Measurements from ENCODE around the gene DOCK7. TPM values are rescaled to one million over a fixed set of nuclear protein-coding genes. Genes with fewer than 3 reads are reported as not detected.
A peak's percentile ranks its signal among the peaks of the same experiment; 100 is the strongest.
"Not testable (repeated sequence)": the region's sequence is repeated elsewhere in the genome, so short reads cannot be mapped to it uniquely, and the experiment has no call there.

Gene DOCK7, protein sequence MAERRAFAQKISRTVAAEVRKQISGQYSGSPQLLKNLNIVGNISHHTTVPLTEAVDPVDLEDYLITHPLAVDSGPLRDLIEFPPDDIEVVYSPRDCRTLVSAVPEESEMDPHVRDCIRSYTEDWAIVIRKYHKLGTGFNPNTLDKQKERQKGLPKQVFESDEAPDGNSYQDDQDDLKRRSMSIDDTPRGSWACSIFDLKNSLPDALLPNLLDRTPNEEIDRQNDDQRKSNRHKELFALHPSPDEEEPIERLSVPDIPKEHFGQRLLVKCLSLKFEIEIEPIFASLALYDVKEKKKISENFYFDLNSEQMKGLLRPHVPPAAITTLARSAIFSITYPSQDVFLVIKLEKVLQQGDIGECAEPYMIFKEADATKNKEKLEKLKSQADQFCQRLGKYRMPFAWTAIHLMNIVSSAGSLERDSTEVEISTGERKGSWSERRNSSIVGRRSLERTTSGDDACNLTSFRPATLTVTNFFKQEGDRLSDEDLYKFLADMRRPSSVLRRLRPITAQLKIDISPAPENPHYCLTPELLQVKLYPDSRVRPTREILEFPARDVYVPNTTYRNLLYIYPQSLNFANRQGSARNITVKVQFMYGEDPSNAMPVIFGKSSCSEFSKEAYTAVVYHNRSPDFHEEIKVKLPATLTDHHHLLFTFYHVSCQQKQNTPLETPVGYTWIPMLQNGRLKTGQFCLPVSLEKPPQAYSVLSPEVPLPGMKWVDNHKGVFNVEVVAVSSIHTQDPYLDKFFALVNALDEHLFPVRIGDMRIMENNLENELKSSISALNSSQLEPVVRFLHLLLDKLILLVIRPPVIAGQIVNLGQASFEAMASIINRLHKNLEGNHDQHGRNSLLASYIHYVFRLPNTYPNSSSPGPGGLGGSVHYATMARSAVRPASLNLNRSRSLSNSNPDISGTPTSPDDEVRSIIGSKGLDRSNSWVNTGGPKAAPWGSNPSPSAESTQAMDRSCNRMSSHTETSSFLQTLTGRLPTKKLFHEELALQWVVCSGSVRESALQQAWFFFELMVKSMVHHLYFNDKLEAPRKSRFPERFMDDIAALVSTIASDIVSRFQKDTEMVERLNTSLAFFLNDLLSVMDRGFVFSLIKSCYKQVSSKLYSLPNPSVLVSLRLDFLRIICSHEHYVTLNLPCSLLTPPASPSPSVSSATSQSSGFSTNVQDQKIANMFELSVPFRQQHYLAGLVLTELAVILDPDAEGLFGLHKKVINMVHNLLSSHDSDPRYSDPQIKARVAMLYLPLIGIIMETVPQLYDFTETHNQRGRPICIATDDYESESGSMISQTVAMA (N-terminal part only)
- total RNA-seq, result 172 TPM

DNA sequence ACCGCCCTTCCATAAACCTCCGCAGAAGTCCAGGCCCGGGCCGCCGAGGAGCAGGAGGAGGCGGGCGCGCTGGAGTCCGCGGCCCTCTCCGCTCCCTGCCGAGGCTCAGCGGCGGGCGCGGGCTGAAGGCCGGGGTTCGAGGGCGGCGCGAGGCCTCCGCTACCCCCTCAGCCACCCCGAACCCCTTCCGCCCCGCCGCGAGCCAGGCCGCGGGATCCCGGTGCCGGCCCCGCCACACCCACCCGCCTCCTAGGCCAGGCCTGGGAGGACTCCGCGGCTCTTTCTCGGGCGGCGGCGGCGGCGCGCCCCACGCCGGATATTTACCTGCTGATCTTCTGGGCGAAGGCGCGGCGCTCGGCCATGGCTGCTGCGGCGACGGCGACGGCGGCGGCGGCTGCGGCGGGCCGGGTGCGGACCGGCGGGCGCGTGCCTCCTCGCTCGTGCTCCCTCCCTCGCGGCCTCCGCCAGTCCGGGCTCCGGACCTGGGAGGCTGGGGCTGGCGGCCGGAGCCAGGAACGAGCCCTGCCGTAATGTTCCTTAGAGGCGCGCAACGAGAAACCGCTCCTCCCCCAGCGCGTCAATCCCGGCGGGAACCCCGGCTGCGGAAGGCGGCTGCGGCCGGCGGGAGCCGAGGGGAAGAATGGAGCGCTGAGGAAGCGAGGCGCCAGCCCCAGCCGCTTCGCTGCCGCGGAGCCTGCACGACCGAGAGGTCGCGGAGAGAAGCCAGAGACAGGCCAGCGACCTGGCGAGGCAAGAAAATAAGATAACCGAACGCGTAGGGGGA is at the start of gene DOCK7:
Gene DOCK7 (minus strand): TSS at position 484 of the 784 bp plus-strand sequence. CDS start 122 bp downstream, at position 362.
- DNase-seq (ENCODE audit: low spot score in 2 of 2) (peak; percentile 78), FAIRE-seq (no peak)

DNA sequence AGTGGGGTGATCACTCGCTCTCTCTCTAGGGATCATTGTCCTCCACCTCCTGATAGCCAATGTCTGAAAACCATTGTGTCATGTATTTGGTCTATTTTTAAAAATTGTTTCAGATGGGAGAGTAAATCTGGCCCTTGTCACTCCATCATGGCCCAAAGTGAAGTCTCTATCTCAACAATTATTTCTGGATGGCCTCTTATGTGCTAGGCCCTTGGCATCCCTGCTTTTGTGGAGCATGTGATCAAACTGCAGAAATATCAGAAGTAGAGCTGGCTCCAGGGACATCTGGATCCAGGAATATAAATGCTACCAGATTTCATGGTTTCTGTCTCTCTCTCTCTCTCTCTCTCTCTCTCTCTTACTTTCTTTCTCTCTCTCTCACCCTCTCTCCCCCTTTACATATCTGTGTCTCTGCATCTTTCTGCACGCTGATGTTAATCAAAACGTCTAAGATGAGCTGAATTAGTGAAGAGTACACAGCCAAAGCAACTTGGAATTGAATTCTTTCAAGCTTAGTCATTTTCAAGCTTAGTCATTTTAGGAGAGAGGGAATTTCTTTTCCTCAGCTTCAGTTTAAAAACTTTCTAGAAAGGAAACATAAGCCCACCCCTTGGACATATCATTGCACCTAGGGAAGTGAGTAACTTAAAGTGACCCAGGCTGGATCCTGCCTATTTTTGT is 47.4 kb upstream of the DOCK7 start:
- no peak for FAIRE-seq
- DNase-seq (ENCODE audit: low spot score in 2 of 2), result no peak

DNA sequence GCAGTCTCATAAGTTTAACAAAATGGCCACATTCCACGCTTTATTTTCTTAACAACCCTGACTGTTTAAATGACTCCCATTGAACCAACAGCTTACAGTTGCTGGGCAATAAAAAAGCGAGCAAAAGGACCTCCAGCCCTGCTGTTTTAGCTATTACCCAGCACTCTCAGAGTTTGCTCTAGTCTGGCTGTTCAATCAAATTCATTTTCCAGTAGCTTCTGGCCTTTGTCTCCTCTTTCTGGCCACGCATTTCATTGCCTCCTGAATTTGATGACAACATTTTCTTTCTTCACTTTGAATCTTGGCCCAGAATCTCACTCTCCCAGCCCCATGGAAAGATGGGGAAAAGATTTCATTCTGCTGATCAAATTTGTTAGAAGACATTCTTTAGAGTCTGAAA is 44.1 kb upstream of the DOCK7 start:
- no peak for FAIRE-seq
- DNase-seq (ENCODE audit: low spot score in 2 of 2), result no peak

DNA sequence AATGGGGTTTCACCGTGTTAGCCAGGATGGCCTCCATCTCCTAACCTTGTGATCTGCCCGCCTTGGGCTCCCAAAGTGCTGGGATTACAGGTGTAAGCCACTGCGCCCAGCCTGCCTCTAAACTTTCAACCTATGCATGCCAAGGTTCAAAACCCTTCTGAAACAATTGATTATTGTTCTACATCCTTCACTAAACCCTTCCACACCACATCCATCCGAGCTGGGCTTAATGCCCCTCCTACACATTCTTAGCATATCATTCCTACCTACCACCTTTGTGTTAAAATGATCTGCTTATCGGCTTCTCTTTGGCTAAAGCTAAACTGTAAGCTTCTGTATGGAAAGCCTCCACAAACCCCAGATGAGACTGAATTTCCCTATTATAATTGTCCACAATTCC is 40.8 kb upstream of the DOCK7 start:
- DNase-seq (ENCODE audit: low spot score in 2 of 2), result no peak
- FAIRE-seq, result no peak

DNA sequence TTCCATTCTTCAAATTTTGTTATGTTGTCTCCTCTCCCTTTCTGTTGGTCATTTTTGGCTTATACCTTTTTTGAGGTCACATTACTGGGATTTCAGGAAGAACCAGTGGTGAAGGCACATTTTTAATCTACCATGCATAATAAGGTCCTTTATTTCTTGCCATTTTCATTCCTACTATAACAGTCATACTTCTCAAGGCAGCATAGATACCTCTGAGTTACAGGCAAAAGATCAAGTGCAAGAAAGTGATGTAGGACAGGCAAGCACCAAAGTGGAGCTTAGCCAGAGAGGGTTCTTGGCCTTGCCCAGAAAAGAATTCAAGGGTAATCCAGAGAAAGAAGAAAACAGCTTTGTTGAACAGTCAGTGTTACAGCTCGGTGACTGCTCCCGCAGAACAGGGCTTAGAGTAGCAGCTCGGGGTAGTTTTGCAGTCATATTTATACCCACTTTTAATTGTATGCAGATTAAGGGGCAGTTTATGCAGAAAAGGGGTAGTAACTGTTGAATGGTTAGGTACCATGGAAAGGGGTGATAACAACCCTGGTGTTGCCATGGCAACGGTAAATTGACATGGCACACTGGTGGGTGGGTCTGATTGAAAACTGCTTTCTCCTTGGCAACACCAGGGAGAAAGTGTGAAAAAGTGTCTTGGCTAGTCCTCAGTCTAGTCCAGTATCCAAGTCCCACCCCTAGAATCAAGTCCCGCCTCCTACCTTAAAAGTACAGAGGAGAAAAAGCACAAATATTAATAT is 39.6 kb upstream of the DOCK7 start:
- DNase-seq (ENCODE audit: low spot score in 2 of 2) (no peak), FAIRE-seq (no peak)

DNA sequence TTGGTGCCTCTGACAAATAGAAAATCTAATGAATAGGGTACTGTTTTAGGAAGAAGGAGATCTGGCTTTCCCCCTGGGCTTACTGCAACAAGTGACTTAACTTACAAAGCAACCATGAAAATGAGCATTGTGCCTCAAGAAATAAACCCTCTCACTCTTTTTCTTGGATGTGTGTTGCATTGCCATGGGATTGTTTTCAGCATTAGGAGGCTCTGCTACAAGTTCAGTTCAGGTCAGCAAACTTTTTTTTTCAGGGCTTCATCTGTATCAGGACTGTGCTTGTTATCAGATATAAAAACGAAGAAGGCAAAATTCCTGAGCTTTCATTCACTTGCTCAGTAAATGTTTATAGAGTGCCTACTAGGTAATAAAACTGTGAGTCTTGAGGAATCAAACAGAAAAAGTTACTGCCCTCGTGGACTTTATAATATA is 37.8 kb upstream of the DOCK7 start:
- FAIRE-seq (no peak), DNase-seq (ENCODE audit: low spot score in 2 of 2) (no peak)

DNA sequence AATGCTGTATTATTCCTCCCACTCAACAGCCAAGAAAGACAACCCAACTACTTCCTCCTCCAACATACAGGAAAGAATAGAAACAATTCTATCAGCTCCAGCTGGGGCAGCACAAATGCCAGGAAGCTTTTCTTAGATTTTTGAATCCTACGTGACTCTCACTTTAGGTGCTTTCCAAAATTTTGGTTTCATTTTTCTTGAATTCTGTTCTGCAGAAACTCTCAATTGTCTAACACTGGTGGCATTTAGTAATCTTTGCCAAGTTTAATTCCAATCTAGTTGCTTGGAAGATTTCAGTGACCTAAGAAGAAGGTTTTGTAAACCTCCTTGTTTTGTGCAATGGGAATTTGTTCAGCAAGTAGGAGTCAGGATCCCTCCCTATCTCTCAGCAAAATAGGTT is 37.1 kb upstream of the DOCK7 start:
- peak in 1 of 2 donors; percentile 20 for DNase-seq (ENCODE audit: low spot score in 2 of 2)
- no peak for FAIRE-seq

DNA sequence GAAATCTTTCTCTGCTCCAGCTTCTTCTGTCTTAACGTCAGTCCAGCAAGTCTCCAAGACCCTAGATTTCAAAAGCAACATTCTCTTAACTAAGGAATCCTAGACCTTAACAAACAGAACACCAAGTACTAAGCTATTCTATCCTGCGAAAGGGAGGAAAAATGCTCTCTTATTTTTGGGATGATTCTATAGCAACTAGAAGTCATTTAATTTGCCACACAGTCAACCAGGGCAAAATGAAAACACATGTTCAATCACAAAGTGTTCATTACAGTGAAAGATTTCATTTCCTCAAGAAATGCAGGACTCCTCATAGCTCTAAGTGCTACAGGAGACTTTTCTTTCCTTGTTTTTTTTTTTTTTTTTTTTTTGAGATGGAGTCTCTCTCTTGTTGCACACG is 36.2 kb upstream of the DOCK7 start:
- DNase-seq (ENCODE audit: low spot score in 2 of 2), result no peak
- FAIRE-seq, result no peak

DNA sequence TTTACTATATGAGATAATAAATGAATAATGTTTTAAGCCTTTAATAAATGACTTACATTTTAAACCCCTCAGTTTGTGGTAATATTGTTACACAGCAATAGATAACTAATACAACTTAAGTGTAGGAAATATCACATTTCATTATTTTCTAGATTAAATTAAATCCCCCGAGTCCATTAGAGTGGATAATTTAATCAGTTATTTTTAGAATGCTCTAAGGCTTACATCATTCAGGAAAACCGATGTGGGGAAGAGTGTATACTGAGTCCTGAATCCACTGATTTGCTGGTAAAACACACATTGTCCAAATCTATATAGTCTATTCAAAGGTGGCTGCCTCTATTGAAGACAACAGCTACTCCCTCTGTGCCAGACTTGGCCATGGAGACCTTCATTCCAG is 35.7 kb upstream of the DOCK7 start:
- DNase-seq (ENCODE audit: low spot score in 2 of 2), result no peak

DNA sequence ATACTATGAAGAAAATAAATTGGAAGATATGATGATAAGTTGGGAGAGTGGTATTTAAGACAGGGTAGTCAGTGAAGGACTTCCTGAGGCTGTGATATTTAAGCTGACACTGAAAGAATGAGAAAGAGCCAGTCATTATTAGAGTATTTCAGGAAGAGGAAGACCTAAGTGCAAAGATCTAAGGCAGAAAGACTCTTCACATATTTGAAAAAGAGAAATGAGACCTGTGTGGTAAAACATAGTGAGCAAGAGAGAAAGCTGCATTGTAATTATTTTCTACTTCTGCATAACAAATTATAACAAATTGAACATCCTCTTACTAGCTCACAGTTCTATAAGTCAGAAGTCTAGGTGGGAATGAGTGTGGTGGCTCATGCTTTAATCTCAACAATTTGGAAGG is 34.6 kb upstream of the DOCK7 start:
- DNase-seq (ENCODE audit: low spot score in 2 of 2) (no peak), FAIRE-seq (no peak)

More for the DNA sequence above, 35.7 kb upstream of the DOCK7 start:
- FAIRE-seq, result no peak

DNA sequence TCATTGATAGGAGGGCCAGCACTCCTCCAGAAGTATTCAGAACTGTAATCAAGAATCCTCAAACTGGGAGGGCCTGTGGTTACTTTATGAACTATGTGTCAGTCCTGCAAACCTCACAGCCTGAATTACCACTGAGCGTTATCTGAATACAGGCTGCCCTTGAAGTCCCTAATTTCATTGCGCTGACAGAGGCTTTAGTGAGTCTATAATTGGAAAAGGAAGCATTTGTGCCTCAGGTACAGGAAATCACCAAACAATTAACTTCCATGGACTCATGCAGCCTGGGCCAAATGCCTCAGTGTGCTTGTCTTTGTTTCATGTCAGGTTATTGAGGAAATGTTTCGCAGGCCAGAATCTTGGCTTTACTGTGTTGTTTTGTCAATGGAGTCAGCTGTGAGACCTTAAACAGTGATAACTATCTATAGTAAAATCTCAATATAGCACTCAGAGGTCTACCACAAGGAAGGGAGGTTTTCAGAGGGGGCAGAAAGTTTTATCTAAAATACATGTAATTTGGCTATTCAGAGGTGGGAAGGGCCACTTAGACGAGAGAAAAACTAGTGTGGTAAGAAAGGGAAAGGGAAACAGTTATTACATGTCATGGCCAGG is 32.9 kb upstream of the DOCK7 start:
- FAIRE-seq (no peak), DNase-seq (ENCODE audit: low spot score in 2 of 2) (no peak)

DNA sequence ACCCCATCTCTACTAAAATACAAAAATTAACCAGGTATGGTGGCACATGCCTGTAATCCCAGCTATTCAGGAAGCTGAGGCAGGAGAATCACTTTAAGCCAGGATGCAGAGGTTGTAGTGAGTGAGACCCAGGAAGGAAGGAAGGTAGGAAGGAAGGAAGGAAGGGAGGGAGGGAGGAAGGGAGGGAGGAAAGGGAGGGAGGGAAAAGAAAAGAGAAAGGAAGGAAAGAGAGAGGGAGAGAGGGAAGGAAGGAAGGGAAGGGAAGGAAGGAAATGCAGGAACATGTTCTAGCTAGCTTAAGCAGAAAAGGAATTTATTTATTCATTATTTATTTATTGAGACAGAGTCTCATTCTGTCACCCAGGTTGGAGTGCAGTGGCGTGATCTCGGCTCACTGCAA is 30.2 kb upstream of the DOCK7 start:
- not testable (repeated sequence) for FAIRE-seq; DNase-seq (ENCODE audit: low spot score in 2 of 2)

DNA sequence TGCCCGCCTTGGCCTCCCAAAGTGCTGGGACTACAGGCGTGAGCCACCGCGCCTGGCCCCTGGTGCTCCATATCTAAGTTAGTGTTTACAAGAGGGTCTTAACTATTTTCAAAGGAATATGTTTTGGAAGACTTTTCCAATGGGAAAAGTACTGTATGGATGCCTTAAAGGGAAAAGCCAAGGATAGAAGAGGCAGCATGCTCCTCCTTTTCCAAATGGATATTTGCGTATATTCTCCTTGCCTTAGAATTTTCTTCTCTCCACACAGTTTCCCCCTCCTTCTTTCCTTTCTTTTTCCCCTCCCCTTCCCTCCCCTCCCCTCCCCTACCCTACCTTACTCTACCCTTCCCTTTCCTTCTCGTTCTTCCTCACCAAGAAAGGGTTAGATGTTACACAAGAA is 29.3 kb upstream of the DOCK7 start:
- FAIRE-seq (no peak), DNase-seq (ENCODE audit: low spot score in 2 of 2) (no peak)

DNA sequence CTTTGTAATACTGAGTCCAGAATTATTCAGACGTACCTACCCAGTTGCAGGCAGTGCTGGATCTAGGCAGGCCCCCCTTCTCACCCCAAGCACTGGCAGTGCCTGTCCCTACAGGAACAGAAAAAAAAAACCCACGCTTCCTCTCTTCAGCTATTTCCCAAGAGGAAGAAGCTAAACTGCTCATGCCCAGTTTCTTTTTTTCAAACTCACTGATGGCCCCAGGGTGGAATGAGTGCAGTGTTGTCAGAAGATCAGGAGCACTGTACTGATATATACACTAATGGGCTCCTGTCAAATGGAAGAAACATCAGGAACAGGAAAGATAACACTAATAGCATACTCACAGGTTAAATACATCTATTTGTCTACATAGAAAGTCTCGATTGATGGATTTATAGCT is 28.2 kb upstream of the DOCK7 start:
- DNase-seq (ENCODE audit: low spot score in 2 of 2), result no peak

DNA sequence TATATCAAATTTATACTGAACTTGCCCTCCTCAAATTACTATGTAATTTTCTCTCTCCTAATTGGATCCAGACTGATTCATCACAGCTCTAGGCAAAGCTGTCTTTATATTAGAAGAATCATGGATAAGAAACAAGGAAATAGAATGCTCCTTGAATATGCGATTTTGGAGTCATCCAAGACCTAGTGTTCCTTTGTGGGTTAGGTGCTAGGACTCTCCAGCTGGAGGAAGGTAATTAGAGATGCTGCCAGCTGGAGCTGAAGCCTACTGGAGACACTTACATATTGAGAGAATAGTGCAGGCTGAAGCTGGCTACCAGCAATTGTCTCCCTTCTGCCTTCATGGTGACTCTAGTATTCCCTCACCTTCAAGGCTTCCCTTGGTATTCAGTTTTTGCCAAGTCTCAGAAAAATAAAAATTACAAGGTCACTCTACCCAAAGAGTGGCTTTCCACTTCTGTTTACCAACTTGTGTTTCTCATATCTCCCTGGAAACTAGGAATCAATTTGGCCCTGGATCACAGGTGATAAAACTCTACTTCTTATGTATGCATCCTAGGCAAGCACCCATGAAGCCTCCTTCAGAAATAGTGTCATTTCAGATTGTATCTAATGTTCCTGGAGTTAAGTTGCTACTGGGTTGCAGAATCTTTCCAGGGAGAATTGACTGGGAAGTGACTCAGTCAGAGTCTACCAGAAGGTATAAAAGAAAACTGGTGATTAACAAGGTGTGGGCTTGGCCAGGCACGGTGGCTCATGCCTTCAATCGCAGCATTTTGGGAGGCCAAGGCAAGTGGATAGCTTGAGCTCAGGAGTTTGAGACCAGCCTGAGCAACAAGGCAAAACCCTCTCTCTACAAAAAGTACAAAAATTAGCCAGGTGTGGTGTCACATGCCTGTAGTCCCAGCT is 24.4 kb upstream of the DOCK7 start:
- no peak for FAIRE-seq

More for the DNA sequence above, 28.2 kb upstream of the DOCK7 start:
- FAIRE-seq, result no peak

DNA sequence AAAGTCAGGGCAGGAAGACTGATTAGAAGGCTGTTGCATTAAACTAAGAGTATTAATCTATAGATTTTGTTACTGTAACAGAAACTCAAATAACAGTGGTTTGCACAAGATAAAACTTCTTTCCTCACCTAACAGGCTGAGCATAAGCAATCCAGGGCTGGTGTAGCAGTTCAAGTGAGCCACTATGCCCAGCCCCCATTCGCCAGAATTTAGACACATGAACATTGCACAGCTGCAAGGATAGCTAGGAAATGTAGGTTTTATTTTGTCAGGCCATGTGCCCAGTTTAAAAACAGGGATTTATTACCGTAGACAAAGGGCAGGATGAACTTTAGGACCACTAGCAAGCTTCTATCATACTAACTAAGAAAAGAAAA is 19.5 kb upstream of the DOCK7 start:
- FAIRE-seq (no peak), DNase-seq (ENCODE audit: low spot score in 2 of 2) (no peak)

More for the DNA sequence above, 24.4 kb upstream of the DOCK7 start:
- no peak for DNase-seq (ENCODE audit: low spot score in 2 of 2)

All from frontal cortex (tissue), 4 donors.